Thyroid gland (tissue), 4 donors: ENCODE data around the gene CHST11. TPM values are rescaled to one million over a fixed set of nuclear protein-coding genes. Genes with fewer than 3 reads are reported as not detected.
A peak's percentile ranks its signal among the peaks of the same experiment; 100 is the strongest.
"Not testable (repeated sequence)": the region's sequence is repeated elsewhere in the genome, so short reads cannot be mapped to it uniquely, and the experiment has no call there.

Source experiments
- DNase-seq, 2 donors: peaks; one replicate each; pipeline ENCODE4 v3.0.0-alpha.2; 2019
- H3K27ac ChIP-seq, 3 donors: fragments of 200-600 bp; sonication (generic); 1 replicate in 2 of 3; 2 replicates in 1 of 3; pipeline ENCODE4 v1.5.1; 2016 to 2019; ENCODE audit warnings: mild to moderate bottlenecking in 1 of 3, moderate library complexity in 1 of 3
- H3K27me3 ChIP-seq: fragments of 200-600 bp; sonication (generic); one replicate; pipeline ENCODE4 v1.5.1; 2019
- H3K36me3 ChIP-seq, 2 donors: fragments of 200-600 bp; sonication (generic); one replicate each; pipeline ENCODE4 v1.5.1; 2016 to 2019
- H3K4me1 ChIP-seq, 2 donors: fragments of 200-600 bp; sonication (generic); one replicate each; pipeline ENCODE4 v1.5.1; 2017 to 2019
- H3K4me3 ChIP-seq, 3 donors: fragments of 200-600 bp; sonication (generic); replicated peaks in 1 of 3; 1 replicate in 2 of 3; 2 replicates in 1 of 3; pipeline ENCODE4 v1.5.1; 2016; ENCODE audit warnings: mild to moderate bottlenecking in 1 of 3
- H3K9me3 ChIP-seq: fragments of 200-600 bp; sonication (generic); one replicate; pipeline ENCODE4 v1.5.1; 2017
- POLR2A ChIP-seq, 2 donors: fragments of 450-650 bp; IDR thresholded peaks; one replicate each; pipeline ENCODE4 v1.6.1; 2017; ENCODE audit warnings: antibody characterized with exemption in 2 of 2, mild to moderate bottlenecking in 2 of 2, moderate library complexity in 1 of 2
- WGBS, 2 donors: methylation state at CpG; one replicate each; pipeline ENCODE4 v1.1.5; 2017; 5-methylcytosine and 5-hydroxymethylcytosine counted together
- intact Hi-C: fragments of 100-400 bp; cut with DNase I; formaldehyde crosslinking; loops from one replicate; pipeline ENCODE4 v1.15.1; 2023
- total RNA-seq, 4 donors: library from RNA; depleted of rRNA; stranded (reverse); fragments of >200 nt; gene quantifications; one replicate each; pipeline ENCODE4 v1.2.3, GENCODE V29; 2016
- TF ChIP-seq, protein P1 (sequence below), 6 experiments: fragments of 200-600 bp in 3 of 6; fragments of 450-650 bp in 3 of 6; sonication (generic) in 3 of 6; IDR thresholded peaks; one replicate each; pipeline ENCODE4 v1.5.1; 2016 to 2019; ENCODE audit warnings: antibody characterized with exemption in 6 of 6, mild to moderate bottlenecking in 2 of 6, inconsistent platforms in 1 of 6, moderate library complexity in 1 of 6

Gene CHST11
- total RNA-seq, 4 donors from 2014 or later: 6.9 to 11.6 (median 8.0) TPM

DNA sequence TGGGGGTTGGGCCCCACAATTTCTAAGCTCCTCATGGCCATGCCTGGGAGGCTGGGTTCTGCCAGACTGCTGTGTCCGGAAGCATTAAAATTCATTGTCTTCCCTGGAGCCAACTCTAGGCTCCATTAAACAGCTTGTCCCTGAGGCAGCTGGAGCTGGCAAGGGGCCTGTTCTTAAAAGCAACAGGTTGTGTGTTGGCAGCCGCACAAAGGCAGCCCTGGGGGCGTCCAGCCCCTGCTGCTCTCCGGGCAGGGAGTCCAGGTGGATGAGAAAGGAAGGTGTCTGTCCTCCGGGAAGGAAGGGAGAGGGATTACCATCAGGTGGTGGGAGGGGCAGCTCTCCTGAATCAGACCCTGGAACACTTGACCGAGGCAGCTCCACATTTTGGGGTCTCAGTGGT lies 98.9 kb downstream of the CHST11 start:
- Histone ChIP-seq H3K27me3 (no peaks in the 10 kb centered on the region), H3K4me3 (no peak overlapping the region), H3K36me3 (no peaks in the 10 kb centered on the region), H3K4me1 (no peaks in the 10 kb centered on the region), H3K27ac (no peak overlapping the region), H3K9me3 (no peaks in the 10 kb centered on the region)
- intact Hi-C loops: no loop called here
- DNase-seq: peak; percentile 59 to 66
- 32 to 52% methylated on average over 4 of the region's 6 CpGs for WGBS, 2 donors
- no peak for TF ChIP-seq POLR2A (IDR thresholded peaks at IDR 0.05)
- TF ChIP-seq, protein P1, sequence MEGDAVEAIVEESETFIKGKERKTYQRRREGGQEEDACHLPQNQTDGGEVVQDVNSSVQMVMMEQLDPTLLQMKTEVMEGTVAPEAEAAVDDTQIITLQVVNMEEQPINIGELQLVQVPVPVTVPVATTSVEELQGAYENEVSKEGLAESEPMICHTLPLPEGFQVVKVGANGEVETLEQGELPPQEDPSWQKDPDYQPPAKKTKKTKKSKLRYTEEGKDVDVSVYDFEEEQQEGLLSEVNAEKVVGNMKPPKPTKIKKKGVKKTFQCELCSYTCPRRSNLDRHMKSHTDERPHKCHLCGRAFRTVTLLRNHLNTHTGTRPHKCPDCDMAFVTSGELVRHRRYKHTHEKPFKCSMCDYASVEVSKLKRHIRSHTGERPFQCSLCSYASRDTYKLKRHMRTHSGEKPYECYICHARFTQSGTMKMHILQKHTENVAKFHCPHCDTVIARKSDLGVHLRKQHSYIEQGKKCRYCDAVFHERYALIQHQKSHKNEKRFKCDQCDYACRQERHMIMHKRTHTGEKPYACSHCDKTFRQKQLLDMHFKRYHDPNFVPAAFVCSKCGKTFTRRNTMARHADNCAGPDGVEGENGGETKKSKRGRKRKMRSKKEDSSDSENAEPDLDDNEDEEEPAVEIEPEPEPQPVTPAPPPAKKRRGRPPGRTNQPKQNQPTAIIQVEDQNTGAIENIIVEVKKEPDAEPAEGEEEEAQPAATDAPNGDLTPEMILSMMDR (IDR thresholded peaks at IDR 0.05): no peak

DNA sequence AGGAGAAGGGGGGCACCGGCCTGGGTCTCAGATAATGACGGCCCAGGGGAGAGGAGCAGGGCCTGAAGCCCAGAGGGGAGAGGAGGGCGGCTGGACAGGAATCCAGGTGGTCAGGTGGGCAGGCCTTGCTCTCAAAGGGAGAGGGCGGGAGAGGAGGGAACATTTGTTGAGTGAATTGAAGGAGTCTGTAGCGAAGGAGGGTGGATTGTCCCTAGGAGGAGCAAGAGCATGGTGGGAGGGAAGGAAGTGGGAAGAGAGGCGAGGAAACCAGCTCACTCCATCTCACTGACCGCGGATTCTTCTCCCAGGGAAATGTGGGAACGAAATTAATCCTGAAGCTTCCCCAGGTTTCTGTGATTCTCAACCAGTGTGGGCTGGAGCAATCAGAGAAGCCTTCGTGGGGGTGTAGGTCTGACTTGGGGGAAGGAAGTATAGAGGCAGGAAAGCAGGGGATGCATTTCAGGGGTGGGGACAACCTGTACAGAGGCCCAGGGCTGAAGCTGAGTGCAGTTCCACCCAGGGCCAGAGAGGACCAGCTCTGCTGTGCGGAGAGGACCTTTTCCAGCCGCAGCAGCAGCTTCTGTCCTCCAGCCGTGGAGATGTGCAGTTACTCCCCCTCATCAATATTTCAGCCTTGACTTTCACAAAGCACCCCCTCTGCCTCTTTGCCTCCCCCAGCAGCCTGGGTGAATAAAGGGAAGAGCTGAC lies 100.9 kb downstream of the CHST11 start:
- no peak for DNase-seq
- no peak for TF ChIP-seq POLR2A (IDR thresholded peaks at IDR 0.05)
- TF ChIP-seq, protein P1 (IDR thresholded peaks at IDR 0.05): no peak
- Histone ChIP-seq H3K27ac (no peak overlapping the region), H3K9me3 (no peaks in the 10 kb centered on the region), H3K4me1 (no peaks in the 10 kb centered on the region), H3K36me3 (no peaks in the 10 kb centered on the region), H3K27me3 (no peaks in the 10 kb centered on the region), H3K4me3 (no peak overlapping the region)
- 93 to 94% methylated on average over 12 to 13 of the region's 13 CpGs for WGBS, 2 donors
- intact Hi-C loops: no loop called here

DNA sequence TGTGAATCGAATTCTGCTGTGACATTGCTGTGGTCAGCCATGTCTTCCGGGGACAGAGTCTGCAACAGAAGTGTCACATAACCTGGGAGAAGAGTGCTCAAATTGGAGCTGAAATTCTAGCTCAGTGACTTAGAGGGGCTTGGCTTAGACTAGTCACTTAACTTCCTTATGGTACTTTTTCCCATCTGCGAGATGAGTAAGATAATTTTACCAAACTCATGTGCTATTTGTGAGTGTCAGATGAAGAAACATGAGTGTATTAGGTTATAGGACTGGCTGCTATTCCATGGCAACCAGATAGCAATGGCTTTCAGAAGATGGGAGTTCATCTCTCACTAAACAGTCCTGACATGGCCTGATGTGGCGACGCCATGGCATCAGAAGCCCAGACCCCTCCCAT lies 104.1 kb downstream of the CHST11 start:
- Histone ChIP-seq H3K36me3 (no peaks in the 10 kb centered on the region), H3K27me3 (no peaks in the 10 kb centered on the region), H3K4me1 (no peaks in the 10 kb centered on the region), H3K9me3 (no peaks in the 10 kb centered on the region), H3K27ac (no peak overlapping the region), H3K4me3 (no peak overlapping the region)
- TF ChIP-seq, protein P1 (IDR thresholded peaks at IDR 0.05): no peak
- TF ChIP-seq POLR2A (IDR thresholded peaks at IDR 0.05): no peak
- intact Hi-C loops: no loop called here
- no peak for DNase-seq
- WGBS, 2 donors: 86 to 90% methylated on average over 5 of the region's 5 CpGs

DNA sequence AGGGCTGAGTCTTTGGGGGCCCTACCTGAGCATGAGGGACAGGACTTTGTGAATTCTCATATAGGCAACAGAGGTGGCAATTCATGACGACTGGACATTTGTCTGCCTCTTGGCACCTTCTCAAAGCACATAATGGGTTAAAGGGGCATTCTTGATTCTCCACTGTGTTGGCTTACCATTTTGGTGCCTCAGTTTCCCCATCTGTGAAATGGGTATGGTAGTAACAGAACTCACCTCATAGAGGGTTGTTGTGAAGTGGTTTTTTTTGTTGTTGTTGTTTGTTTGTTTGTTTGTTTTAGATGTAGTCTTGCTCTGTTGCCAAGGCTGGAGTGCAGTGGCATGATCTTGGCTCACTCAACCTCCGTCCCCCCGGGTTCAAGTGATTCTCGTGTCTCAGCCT lies 106.0 kb downstream of the CHST11 start:
- WGBS, 2 donors: 87 to 100% methylated on average over 4 of the region's 4 CpGs
- TF ChIP-seq POLR2A (IDR thresholded peaks at IDR 0.05): no peak
- TF ChIP-seq, protein P1 (IDR thresholded peaks at IDR 0.05): no peak
- no peaks in the 10 kb centered on the region for H3K4me1 ChIP-seq
- H3K9me3 ChIP-seq: no peaks in the 10 kb centered on the region
- DNase-seq: no peak
- intact Hi-C loops: no loop called here
- H3K27me3 ChIP-seq: no peaks in the 10 kb centered on the region
- H3K36me3 ChIP-seq: no peaks in the 10 kb centered on the region
- H3K27ac ChIP-seq: no peak overlapping the region
- H3K4me3 ChIP-seq: no peak overlapping the region

DNA sequence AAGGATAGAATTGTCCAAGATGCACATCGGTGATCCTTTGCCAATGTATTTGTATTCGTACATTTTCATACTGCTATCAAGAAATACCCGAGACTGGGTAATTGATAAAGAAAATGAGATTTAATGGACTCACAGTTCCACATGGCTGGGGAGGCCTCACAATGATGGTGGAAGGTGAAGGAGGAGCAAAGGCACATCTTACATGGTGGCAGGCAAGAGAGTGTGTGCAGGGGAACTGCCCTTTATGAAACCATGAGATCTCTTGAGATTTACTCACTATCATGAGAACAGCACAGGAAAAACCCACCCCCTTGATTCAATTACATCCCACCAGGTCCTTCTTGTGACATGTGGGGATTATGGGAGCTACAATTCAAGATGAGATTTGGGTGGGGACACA lies 107.9 kb downstream of the CHST11 start:
- H3K27me3 ChIP-seq, intact Hi-C loops, H3K4me3 ChIP-seq, H3K27ac ChIP-seq, H3K9me3 ChIP-seq, H3K36me3 ChIP-seq, H3K4me1 ChIP-seq, DNase-seq: not testable (repeated sequence)
- 75 to 80% methylated on average over 3 of the region's 3 CpGs for WGBS, 2 donors
